Islet of Langerhans (tissue), 1 donor: ENCODE measurements around the gene MIER1.
A peak's percentile ranks its signal among the peaks of the same experiment; 100 is the strongest.

ENCODE experiments used
- FAIRE-seq: peaks from one replicate; lab custom pipeline; 2011; peaks lifted over from hg19 to GRCh38; lab: Jason Lieb, UNC

The MIER1 gene

DNA sequence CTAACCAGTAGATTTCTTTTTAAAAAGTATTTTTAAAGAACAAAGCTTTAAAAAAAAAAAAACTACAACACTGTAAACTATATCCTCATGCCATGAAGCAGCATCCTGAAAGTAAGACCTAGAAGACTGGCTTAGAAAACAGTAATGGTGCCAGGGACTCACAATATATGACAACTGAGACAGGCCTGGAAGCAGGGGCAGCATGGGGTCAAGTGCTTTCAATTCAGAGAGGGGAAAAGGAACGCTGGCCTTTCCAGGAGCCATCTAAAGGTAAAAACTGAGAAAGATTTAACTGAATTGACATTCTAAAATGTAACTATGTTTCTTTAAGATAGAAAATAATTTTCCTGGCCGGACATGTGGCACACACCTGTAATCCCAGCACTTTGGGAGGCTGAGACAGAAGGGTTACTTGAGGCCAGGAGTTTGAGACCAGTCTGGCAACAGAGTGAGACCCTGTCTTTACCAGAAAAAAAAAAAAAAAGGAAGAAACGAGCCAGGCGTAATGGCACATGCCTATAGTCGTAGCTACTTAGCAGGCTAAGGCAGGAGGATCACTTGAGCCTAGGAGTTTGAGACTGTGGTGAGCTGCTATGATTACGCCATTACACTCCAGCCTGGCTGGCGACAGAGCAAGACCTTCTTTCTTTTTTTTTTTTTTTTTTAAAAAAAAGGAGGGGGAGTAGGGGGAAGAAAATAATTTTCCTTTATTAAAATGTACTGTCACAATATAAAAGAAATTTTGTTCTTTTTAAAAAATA lies 75.0 kb downstream of the MIER1 start:
- no peak for FAIRE-seq

- FAIRE-seq, result no peak
These were observed 77.1 kb downstream of the MIER1 start for GRCh38 chr1:67001682-67002425.

DNA sequence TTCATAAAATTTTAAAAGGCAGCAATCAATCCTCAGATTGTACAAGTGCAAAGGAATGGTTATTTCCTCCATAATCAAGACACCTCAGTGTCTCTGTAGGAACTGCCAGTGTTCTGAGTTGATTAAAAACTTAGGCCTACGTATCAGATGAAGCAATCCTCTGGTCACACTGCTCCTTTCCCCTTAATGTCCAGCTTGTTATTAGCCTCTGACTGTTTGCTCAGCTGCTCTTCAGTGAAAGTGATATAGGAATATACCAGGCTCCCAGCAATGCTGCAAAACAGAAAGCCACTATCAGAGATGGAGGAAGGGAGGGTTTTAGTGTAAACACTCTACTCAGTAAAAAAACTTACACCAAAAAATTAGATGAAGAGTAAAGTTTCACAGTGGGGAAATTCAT lies 79.4 kb downstream of the MIER1 start:
- FAIRE-seq, result no peak

DNA sequence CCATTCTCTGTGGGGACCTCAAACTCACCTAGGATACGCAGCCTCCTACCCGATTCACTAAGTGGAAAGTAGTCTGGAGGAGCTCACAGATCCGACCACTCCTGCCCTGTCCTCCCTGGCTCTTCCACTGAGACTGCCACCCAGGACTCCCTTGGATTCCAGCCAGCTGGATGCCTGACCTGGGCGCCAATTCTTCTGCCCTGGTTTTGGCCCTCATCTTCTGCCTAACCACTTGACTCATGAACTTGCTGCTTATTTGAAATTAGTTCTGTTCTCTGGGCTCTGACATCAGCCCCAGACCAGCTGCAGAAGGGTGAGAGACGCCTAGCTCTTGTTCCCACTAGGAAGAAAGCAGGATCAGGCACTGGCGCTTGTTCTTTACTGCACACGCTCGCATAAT lies 80.3 kb downstream of the MIER1 start:
- no peak for FAIRE-seq

- FAIRE-seq, result no peak
These were observed 85.0 kb downstream of the MIER1 start for GRCh38 chr1:67009792-67010191.

GRCh38 chr1:67013573-67013972 lies 88.8 kb downstream of the MIER1 start:
- FAIRE-seq, result no peak

DNA sequence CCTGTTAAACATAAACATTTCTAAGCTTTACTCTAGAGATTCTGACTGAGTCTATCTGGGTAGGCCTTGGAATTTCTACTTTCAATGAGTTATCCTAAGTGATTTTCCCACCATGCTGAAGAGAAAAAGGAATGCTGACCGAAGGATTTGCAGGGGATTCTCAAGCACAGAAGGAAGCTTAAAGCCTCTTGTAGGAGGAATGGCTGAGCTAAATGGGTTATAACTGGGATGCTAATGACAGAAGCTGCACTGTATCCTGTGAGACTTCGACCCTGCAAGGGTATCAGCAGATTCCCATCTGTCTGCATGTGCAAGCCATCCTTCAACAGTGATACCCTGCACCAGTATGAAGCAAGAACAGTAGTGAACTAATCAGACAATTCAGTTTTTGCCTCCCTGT lies 93.8 kb downstream of the MIER1 start:
- FAIRE-seq, result no peak

- FAIRE-seq, result no peak
These were observed 94.3 kb downstream of the MIER1 start for GRCh38 chr1:67019121-67019520.

- no peak for FAIRE-seq
These were observed 94.9 kb downstream of the MIER1 start for GRCh38 chr1:67019600-67020136.

DNA sequence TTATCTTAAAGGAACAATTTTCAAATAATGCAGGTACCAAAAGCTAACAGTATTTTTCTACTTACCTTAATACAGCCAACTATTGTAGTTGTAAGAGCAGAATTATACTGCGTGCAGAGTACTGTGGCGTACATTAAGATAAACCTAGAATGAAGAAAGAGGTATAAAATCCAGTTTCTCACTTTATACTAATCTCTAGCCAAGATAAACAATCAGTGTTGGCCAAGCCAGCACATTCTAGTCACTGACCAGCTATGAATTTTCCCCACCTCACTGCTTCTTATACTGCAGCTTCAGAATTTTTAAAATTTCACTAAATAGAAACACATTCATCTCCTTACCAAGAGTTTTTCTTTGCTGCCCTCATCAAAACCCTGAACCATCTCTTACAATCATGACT lies 95.5 kb downstream of the MIER1 start:
- peak; percentile 64 for FAIRE-seq

DNA sequence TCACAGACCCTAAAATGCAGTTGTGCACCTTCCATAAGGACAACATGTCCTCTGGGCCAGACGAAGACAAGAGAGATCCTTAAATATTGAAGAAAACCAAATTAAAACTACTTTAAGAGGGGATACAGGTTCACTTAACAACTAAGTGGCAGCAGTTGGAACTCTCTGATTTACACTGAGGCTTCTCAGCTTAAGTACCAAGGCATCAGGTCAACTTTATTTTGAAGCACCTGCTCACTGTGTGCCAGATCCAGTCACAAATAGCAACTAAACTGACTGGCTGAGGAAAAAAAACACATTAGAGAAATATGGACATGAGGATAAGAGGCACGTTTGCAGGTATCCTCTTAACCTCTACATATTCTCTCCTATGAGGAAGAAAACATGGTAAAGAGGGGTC lies 96.0 kb downstream of the MIER1 start:
- FAIRE-seq, result no peak

- no peak for FAIRE-seq
These were observed 104.7 kb downstream of the MIER1 start for GRCh38 chr1:67029472-67029871.

DNA sequence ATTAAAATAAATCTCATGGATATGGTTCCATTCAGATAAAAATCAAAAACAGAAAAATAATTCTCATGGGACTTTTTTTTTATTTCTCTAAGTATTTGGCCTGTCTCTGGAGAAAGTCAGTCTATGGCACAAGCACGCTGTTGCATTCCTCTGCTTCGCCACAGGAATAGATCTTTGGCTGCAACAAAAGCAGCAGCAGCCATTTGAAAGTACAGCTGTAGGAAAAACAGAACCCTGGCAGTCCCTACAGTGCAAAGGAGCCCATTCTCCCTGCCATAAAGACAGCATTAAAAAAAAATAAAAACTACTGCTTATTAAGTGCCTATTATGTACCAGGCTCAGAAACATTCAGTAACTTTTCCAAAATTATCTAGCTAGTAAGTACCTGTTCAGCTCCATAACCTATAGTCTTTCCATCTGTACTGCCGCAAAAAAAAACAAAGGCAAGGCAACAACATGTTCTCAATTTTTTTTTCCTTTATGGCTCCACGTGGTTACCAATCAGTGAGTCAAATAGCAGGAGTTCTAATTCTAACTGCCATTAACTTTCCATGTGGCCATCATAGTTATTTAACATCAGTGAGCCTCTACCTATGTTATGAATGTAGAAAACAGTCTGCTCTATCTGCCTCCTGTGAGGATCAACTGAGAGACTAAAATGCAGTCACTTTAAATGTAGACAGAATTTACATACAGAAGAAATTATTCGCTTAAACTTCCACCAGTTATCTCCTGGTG lies 106.5 kb downstream of the MIER1 start:
- FAIRE-seq, result no peak

- FAIRE-seq, result no peak
These were observed 107.1 kb downstream of the MIER1 start for GRCh38 chr1:67031859-67032247.
